ENCODE measurements around the gene DCT.

The DCT gene

GRCh38 chr13:94408314-94409036 is 71.0 kb downstream of the DCT start:
- FAIRE-seq (no peak), DNase-seq (ENCODE audit: insufficient read length, low spot score) (no peak)

GRCh38 chr13:94400874-94401273 is 78.6 kb downstream of the DCT start:
- DNase-seq (ENCODE audit: insufficient read length, low spot score) (no peak), FAIRE-seq (no peak)

DNA sequence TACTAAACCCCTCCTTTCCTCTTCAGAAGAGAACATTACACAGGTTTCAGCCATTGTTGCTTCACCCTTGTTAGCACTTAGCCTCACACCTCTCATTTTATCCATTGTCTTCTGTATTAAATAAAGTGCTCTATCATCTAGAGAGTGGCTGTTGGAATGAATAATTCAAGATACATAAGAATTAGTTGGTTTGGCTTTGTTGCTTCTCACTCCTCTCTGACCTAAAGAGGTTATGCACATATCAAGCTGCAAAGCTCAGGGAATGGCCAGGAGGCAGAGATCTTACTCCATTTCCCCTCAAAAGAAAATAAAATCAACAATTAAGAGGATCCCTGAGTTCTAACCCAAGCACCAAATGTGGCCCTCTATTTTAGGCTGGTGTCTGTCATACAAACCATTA is 79.7 kb downstream of the DCT start:
- DNase-seq (ENCODE audit: insufficient read length, low spot score) (no peak), FAIRE-seq (no peak)

DNA sequence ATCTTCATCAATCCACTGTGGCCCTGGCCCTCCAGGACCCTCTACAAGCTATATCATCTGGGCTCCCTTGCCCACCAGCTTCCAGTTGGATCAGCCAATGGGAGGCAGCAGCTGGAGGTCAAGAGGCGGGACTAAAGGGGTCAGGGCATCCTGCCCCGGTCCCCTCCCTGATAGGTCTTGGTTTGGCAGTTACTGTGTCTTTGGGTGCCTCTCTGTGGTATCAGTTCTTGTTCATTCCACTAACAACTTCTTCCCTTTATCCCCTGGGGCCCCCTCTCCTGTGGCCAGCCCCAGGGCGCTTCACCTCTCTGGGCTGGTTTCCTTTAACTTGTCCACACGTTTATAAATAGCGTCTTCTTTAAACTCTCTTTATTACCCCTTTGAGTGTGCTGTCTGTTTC is 83.6 kb downstream of the DCT start:
- FAIRE-seq (no peak), DNase-seq (ENCODE audit: insufficient read length, low spot score) (no peak)

GRCh38 chr13:94394723-94395122 is 84.8 kb downstream of the DCT start:
- no peak for FAIRE-seq
- DNase-seq (ENCODE audit: insufficient read length, low spot score), result no peak

- DNase-seq (ENCODE audit: insufficient read length, low spot score) (no peak), FAIRE-seq (no peak)
These were observed 88.6 kb downstream of the DCT start for GRCh38 chr13:94390881-94391280.

DNA sequence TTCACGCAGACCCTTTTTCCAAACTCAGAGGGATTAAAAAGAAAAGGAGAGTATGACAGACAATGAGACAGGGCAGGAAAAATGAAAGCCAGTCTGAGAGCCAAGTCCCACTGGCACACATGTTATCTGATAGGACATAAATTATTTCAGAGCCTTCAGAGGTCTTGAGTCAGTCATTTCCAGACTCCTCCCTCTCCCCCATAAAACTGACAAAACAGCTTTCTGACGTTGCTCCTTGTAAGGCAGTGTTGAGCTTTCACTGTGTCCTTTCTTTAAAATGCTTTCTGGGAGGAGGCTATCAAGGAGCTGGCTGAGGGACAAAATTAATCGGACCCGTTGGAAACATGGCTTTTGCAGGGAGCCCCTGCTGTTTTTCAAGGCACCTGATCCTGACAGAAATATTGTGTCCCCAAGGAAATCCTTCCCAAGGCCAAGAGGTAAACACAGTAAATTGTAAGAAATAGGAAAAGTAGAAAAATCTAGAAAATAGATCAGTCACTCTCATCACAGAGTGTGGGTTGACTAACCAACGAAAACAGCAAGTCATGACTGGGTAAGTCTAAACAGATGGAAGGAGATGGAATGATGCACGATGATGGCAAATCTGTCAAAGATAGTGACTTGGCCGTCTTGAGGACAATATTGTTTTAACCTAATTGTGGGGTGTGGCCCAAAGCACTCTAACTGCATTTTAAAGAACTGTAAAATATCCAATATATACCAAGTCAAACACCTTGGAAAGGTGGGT is 89.7 kb downstream of the DCT start:
- FAIRE-seq, result no peak

DNA sequence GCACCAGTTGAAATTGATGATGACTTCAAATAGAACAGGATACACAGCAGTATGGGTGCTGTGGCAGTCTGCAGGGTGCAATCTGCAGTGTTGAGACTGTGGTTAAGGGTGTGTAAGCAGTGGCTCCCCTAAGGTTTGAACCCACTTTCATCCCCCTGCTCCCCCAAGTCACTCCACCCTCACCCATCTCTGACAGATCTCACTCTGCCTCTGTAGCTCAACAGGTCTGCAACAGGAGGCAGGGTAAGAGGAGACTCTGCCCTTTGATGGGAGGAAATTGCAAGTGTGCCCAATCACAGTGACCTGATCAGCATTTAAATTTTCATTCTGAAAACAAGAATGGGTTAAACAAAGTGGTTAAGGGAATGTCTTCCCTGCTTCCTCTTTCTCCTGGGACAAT is 92.4 kb downstream of the DCT start:
- FAIRE-seq (no peak), DNase-seq (ENCODE audit: insufficient read length, low spot score) (no peak)

More for the DNA sequence above, 89.7 kb downstream of the DCT start:
- DNase-seq (ENCODE audit: insufficient read length, low spot score), result no peak
